HG02981 (cell line): ENCODE data around the gene CEP20.
A peak's percentile ranks its signal among the peaks of the same experiment; 100 is the strongest.
"Not testable (repeated sequence)": the region's sequence is repeated elsewhere in the genome, so short reads cannot be mapped to it uniquely, and the experiment has no call there.

Experiments used
- ATAC-seq: cut with Tn5 transposase; IDR thresholded peaks from one replicate; pipeline ENCODE4 v1.9.1; 2021; ENCODE audit warnings: mild to moderate bottlenecking, moderate library complexity; ENCODE audit not compliant: unreplicated experiment

CEP20 gene

GRCh38 chr16:15888072-15888976 lies at the start of gene CEP20:
Gene CEP20, minus strand, starts transcription at chr16:15888603. Its CDS starts 18 bp downstream, at chr16:15888585.
- ATAC-seq: peak; percentile 97

DNA sequence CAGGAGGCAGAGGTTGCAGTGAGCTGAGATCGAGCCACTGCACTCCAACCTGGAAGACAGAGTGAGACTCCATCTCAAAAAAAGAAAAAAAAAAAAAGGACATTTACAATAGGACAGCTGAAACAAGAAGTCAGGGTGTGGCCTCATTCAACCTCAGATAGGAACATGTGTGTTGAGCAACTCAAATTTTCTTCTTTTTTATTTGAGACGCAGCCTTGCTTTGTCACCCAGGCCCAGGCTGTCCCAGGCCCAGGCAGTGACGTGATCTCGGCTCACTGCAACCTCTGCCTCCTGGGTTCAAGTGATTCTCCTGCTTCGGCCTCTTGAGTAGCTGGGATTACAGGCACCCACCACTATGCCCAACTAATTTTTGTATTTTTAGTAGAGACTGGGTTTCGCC lies 48.4 kb upstream of the CEP20 start:
- ATAC-seq: not testable (repeated sequence)

GRCh38 chr16:15934991-15935390 lies 46.6 kb upstream of the CEP20 start:
- no peak for ATAC-seq

DNA sequence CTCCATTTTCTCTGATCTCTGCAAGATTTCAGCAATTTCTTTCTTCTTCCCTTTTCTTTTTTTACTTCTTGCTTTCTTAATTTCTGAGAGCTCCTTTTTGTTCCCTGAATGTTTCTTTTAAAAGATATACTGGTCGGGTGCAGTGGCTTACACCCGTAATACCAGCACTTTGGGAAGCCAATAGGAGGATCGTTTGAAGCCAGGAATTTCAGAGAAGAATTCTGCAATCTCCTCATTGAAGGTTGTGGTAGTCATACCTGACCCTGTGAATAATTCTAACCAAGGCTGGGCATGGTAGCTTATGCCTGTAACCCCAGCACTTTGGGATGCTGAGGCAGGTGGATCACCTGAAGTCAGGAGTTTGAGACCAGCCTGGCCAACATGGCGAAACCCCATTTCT lies 45.4 kb upstream of the CEP20 start:
- ATAC-seq: no peak

GRCh38 chr16:15932939-15933338 lies 44.5 kb upstream of the CEP20 start:
- no peak for ATAC-seq

DNA sequence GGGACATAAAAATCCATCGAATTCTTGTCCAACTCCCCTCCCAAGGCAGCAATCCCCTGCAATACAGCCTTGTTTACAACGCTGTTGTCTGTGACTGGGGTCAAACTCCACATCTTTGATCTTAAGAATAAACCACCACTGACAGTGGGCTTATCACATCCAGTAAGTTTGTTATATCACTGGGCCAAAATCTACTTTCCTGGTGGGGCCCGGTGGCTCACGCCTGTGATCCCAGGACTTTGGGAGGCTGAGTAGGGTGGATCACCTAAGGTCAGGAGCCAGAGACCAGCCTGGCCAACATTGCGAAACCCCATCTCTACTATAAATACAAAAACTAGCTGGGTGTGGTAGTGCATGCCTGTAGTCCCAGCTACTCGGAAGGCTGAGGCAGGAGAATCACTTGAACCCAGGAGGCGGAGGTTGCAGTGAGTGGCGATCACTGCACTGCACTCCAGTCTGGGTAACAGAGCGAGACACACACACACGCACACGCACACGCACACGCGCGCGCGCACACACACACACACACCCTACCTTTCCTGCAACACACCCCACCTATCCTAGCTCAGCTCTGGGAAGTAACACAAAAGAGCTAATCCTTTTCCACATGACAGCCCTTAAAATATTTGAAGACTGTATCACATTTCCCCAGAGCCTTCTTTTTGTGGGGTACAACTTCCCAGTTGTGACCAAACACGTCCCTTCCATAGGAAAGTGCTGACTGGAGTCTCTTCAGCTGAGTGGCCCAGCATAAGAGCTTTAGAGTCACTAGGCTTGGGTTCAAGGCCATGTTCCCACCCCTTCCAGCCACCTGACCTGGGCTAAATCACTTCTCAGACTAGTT lies 40.1 kb upstream of the CEP20 start:
- no peak for ATAC-seq

DNA sequence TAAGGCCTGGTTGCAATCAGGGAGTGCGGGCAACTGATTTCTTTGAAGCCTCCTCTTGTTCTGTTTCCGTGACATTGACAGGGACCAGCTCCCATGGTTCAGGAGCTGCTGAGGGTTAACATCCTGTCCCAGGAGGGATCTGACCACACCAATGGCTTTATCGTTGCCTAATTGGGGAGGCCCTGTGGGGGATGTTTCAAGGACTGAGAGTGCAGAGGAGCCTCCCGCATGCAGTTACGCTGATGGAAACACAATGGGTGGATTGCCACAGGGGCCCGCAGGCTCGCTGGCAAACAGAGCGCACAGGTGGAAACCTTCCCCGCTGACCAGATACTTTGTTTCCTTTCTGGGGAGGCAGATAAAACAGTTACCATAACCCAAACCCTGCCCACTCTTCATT lies 37.2 kb upstream of the CEP20 start:
- ATAC-seq: no peak

- ATAC-seq: no peak
These were observed 36.6 kb upstream of the CEP20 start for GRCh38 chr16:15924996-15925395.

- ATAC-seq: no peak
These were observed 30.9 kb upstream of the CEP20 start for GRCh38 chr16:15919331-15919730.

- ATAC-seq: not testable (repeated sequence)
These were observed 29.9 kb upstream of the CEP20 start for GRCh38 chr16:15918314-15918713.

DNA sequence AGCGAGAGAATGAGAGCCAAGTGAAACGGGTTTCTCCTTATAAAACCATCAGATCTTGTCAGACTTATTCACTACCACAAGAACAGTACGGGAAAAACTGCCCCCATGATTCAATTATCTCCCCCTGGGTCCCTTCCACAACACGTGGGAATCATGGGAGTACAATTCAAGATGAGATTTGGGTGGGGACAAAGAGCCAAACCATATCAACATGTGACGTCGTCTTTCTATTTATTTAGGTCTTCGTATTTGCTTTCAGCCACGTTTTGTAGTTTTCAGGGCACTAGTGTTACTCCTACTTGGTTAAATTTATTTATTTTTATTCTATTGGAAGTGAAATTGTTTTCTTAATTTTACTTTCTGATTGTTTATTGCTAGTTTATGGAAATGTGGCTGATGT lies 27.9 kb upstream of the CEP20 start:
- no peak for ATAC-seq

DNA sequence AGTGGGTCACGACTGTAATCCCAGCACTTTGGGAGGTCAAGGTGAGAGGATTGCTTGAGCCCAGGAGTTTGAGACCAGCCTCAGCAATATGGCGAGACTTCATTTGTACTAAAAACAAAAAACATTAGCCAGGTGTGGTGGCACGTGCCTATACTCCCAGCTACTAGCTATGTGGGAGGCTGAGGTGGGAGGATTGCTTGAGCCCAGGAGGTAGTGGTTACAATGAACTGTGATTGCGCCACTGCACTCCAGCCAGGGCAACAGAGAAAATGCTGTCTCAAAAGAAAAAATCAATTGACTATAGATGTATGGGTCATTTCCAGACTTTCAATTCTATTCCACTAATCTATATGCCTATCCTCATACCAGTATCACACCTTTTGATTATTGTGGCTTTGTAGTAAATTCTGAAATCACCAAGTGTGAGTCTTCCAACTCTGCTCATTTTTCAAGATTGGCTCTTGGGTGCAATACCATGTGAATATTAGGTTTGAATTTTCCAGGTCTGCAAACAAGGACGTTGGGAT lies 27.2 kb upstream of the CEP20 start:
- no peak for ATAC-seq

DNA sequence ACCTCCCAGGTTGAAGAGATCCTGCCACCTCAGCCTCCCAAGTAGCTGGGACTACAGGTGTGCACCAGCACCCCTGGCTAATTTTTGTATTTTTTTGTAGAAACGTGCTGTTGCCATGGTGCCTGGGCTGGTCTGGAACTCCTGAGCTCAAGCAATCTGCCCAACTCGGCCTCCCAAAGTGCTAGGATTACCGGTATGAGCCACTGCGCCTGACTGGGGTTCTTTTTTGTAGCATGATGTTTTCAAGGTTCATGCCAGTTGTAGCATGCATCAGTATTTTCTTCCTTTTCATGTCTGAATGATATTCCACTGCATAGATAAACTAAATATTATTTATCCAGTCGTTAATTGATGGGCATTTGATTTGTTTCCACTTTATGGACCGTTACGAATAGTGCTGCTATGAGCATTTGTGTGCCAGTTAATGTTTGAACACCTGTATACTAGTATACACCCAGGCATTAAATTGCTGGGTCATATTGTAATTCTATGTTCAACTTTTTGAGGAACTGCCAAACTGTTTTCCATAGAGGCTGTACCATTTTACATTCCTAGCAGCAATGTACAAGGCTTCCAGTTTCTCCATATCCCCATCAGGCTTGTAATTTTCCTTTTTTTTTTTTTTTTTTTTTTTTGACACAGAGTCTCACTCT lies 24.8 kb upstream of the CEP20 start:
- ATAC-seq: no peak

- ATAC-seq: no peak
These were observed 22.8 kb upstream of the CEP20 start for GRCh38 chr16:15911198-15911597.

DNA sequence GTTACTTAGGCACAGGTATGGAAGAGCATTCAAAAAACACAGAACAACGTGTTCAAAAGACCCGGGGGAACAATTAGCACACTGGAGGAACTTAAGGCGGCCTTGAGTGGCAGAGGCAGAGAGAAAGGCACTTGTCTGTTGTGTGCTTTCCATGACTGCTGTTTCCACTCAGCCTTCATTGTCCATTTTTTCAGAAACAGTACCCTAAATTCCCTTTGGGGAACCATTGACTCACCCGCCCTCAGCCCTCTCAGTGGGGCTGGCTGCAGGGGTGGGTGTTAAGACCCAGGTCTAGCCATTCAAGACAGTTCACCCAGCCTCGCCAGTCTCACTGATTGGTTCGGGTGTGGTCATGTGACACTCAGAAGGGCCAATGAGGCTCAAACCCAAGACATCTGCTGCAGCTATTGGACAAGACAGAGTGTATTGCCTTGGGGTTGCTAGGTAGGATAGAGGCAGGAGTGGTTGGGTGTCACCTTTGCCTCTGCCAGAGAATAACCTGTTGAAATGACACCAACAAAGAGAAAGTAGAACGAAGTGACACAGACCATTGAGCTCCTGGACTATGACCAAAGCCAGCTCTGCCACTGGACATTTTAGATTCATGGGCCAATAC lies 19.6 kb upstream of the CEP20 start:
- peak; percentile 99 for ATAC-seq

DNA sequence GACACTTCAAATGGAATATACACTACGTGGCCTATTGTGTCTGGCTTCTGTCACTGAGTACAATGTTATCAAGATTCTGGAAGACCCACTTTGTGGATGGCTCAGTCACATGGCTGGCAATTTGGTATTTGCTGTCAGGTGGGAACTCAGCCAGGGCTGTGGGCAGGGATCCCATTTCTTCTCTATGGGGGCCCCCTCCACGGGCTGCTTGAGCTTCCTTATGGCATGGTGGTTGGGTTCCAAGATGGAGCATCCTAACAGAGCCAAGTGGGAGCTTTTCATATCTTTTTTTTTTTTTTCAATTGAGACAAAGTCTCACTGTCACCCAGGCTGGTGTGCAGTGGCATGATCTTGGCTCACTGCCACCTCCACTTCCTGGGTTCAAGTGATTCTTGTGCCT lies 18.0 kb upstream of the CEP20 start:
- no peak for ATAC-seq

- ATAC-seq: no peak
These were observed 15.6 kb upstream of the CEP20 start for GRCh38 chr16:15903960-15904359.

DNA sequence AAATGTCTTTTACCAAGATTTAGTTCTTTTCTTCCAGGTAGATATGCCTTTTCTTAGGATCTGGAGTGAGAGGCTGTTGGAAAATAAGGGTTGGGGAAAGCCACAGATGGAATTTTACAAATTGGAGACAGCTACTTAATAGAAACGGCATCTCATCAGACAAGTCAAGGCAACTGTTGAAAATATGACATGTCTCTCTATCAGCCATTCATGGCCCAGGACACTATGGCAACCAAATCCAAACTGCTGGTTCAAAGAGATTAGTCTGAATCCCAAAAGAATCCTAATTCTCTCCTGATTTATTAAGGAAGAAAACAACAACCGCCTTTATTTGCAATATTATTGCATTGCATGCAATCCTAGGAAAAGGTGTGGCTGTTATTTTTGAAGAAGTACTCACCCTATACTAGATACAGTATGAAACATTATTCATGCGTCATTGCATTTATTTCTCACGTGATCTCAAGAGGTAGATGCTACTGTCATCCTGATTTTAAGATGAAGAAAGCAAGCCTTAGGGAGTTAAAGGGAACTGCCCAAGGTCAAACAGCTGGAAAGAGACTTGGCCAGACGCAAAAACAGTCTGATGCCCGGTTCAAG lies 12.6 kb upstream of the CEP20 start:
- no peak for ATAC-seq

DNA sequence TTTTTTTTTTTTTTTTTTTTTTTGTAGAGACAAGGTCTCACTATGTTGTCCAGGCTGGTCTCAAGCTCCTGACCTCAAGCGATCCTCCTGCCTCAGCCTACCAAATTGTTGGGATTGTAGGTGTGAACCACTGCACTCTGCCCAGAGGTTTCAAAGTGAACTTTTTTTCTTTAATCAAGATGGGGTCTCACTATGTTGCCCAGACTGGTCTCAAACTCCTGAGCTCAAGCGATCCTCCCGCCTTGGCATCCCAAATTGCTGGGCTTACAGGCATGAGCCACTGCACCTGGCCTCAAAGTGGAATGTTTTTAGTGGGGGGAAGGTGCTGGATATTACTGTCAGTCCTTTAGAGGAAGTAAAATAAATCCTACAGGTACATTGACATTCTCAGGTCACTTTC lies 12.0 kb upstream of the CEP20 start:
- ATAC-seq: no peak

DNA sequence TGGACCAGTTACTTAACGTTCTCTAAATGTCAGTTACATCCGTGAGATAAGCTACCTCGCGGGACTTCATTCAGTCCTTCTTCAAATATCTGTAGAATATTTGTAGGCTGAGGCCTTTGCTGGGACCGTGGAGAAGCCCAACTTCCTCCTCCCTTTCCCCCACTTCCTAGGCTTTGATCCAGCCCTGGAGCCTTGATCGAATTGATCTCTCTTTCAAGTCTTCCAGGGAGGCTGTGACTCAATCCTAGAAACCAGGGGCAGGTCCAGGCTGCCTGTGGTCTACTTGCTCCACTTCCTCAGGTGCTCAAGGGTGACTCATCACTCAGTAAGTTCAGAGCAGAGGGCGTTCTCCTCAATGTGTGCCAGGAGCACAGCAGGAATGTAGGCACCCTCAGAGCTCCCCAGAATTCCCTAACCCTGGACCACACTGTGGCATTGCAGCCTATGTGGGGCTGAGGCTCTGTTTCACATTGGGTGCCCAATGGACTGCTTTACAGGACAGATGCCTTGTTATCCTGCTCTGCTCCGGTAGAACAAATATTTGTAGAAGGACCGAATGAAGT lies 11.2 kb upstream of the CEP20 start:
- ATAC-seq: peak; percentile 68
